ENCODE measurements around the gene ARSI.

The ARSI gene

DNA sequence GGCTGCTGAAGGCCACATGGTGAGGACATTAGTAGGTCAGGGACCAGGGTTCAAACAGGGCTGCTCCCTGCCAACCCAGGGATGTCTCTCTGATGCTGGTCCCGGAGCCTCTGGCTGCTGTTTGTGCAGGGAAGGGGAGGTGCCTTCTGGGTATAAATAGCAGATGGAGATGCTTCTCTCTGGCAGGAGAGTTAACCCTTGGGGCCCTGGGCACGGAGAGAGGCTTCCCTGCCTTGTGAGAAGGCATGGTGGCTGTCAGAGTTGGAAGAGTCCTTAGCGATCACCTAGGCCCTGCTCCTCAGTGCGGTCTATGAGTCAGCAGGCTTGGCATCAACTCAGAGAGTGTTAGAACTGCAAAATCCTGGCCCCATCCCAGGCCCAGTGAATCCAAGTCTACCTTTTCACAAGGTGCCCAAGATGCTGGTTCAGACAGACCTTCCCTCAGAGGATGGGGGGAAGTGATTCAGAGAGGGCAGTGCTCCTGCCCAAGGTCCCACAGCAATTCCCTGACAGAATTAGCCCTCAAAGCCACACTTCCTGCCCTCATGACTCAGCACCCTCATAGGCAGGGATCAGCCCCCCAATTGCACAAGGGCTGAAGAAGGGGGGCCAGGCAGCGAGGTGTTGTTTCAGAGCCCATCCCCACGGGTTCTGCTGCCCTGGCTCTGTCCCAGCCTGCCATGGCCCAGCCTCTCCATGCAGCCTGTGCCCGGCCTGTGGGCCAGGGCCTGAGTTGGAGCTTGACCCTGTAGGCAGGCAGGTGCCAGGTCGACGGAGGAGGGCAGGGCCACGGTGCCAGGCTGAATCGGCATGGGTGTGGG lies 38.7 kb downstream of the ARSI start:
- TF ChIP-seq, protein P1, sequence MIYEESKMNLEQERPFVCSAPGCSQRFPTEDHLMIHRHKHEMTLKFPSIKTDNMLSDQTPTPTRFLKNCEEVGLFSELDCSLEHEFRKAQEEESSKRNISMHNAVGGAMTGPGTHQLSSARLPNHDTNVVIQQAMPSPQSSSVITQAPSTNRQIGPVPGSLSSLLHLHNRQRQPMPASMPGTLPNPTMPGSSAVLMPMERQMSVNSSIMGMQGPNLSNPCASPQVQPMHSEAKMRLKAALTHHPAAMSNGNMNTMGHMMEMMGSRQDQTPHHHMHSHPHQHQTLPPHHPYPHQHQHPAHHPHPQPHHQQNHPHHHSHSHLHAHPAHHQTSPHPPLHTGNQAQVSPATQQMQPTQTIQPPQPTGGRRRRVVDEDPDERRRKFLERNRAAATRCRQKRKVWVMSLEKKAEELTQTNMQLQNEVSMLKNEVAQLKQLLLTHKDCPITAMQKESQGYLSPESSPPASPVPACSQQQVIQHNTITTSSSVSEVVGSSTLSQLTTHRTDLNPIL (CRISPR knock-in tag; IDR thresholded peaks at IDR 0.05; ENCODE audit: low read depth) = no peak
- TF ChIP-seq TOX (CRISPR knock-in tag; IDR thresholded peaks at IDR 0.05; ENCODE audit: borderline replicate concordance) = no peak
- no peak for TF ChIP-seq ISL1 (CRISPR knock-in tag; IDR thresholded peaks at IDR 0.05)
- TF ChIP-seq ZNF8 (CRISPR knock-in tag; IDR thresholded peaks at IDR 0.05) = no peak
- TF ChIP-seq ZFP3 (CRISPR knock-in tag; IDR thresholded peaks at IDR 0.05) = no peak
- TF ChIP-seq CSDC2 (CRISPR knock-in tag; IDR thresholded peaks at IDR 0.05) = no peak
- no peak for TF ChIP-seq SNAI2 (CRISPR knock-in tag; IDR thresholded peaks at IDR 0.05)
- TF ChIP-seq, protein P2, sequence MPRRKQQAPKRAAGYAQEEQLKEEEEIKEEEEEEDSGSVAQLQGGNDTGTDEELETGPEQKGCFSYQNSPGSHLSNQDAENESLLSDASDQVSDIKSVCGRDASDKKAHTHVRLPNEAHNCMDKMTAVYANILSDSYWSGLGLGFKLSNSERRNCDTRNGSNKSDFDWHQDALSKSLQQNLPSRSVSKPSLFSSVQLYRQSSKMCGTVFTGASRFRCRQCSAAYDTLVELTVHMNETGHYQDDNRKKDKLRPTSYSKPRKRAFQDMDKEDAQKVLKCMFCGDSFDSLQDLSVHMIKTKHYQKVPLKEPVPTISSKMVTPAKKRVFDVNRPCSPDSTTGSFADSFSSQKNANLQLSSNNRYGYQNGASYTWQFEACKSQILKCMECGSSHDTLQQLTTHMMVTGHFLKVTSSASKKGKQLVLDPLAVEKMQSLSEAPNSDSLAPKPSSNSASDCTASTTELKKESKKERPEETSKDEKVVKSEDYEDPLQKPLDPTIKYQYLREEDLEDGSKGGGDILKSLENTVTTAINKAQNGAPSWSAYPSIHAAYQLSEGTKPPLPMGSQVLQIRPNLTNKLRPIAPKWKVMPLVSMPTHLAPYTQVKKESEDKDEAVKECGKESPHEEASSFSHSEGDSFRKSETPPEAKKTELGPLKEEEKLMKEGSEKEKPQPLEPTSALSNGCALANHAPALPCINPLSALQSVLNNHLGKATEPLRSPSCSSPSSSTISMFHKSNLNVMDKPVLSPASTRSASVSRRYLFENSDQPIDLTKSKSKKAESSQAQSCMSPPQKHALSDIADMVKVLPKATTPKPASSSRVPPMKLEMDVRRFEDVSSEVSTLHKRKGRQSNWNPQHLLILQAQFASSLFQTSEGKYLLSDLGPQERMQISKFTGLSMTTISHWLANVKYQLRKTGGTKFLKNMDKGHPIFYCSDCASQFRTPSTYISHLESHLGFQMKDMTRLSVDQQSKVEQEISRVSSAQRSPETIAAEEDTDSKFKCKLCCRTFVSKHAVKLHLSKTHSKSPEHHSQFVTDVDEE (CRISPR knock-in tag; IDR thresholded peaks at IDR 0.05) = no peak
- TF ChIP-seq ARNTL (CRISPR knock-in tag; IDR thresholded peaks at IDR 0.05; ENCODE audit: borderline replicate concordance, low read depth) = no peak
- no peak for TF ChIP-seq PPARA (CRISPR knock-in tag; IDR thresholded peaks at IDR 0.05; ENCODE audit: borderline replicate concordance)
- TF ChIP-seq ZNF565 (CRISPR knock-in tag; conservative IDR thresholded peaks at IDR 0.05; ENCODE audit: low read depth) = no peak
- TF ChIP-seq TCF4 (CRISPR knock-in tag; IDR thresholded peaks at IDR 0.05; ENCODE audit: borderline replicate concordance) = no peak
- TF ChIP-seq OSR1 (CRISPR knock-in tag; IDR thresholded peaks at IDR 0.05) = no peak
- peak; percentile 96 for ATAC-seq

DNA sequence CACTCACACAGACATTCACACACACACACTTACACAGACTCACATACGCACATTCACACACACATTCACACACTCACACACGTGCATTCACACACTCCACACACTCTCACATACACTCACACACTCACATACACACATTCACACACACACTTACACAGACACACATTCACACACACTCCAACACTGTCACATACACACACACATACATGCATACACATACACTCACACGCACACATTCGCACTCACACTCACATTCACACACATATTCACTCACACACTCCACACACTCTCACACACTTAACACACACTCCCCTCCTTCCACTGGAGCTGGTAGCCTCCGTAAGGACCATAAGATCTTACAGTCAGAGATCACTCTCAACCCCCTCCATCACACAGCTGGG lies 39.3 kb downstream of the ARSI start:
- TF ChIP-seq ZFP30 (CRISPR knock-in tag; IDR thresholded peaks at IDR 0.05) = no peak
- TF ChIP-seq, protein P3, sequence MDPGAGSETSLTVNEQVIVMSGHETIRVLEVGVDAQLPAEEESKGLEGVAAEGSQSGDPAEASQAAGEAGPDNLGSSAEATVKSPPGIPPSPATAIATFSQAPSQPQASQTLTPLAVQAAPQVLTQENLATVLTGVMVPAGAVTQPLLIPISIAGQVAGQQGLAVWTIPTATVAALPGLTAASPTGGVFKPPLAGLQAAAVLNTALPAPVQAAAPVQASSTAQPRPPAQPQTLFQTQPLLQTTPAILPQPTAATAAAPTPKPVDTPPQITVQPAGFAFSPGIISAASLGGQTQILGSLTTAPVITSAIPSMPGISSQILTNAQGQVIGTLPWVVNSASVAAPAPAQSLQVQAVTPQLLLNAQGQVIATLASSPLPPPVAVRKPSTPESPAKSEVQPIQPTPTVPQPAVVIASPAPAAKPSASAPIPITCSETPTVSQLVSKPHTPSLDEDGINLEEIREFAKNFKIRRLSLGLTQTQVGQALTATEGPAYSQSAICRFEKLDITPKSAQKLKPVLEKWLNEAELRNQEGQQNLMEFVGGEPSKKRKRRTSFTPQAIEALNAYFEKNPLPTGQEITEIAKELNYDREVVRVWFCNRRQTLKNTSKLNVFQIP (CRISPR knock-in tag; IDR thresholded peaks at IDR 0.05; ENCODE audit: borderline replicate concordance, low read depth) = no peak
- no peak for TF ChIP-seq OSR1 (CRISPR knock-in tag; IDR thresholded peaks at IDR 0.05)
- peak; percentile 44 for ATAC-seq

DNA sequence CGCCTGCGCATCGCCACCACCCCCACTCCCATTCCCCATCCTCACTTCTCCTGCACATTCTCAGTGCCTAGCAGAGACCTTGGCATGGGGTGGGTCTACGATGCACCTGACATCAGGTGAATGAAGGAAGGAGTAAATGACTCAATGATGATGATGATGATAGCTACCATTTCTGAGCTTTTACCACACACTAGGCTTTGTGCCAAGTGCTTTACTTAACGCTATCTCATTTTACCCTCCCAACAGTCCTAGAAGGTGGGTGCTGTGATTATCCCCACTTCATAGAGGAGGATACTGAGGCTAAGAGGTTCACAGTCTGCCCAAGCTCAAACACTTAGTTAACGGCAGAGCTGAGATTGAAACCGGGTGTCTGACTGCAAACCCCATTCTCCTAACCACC lies 40.2 kb downstream of the ARSI start:
- ATAC-seq = no peak
- TF ChIP-seq OSR1 (CRISPR knock-in tag; IDR thresholded peaks at IDR 0.05) (no peak), ZNF70 (CRISPR knock-in tag; IDR thresholded peaks at IDR 0.05) (no peak), GLIS3 (CRISPR knock-in tag; IDR thresholded peaks at IDR 0.05) (no peak), TCF4 (CRISPR knock-in tag; IDR thresholded peaks at IDR 0.05; ENCODE audit: borderline replicate concordance) (no peak), ISL1 (CRISPR knock-in tag; IDR thresholded peaks at IDR 0.05) (no peak), ARNTL (CRISPR knock-in tag; IDR thresholded peaks at IDR 0.05; ENCODE audit: borderline replicate concordance, low read depth) (no peak), ZFP3 (CRISPR knock-in tag; IDR thresholded peaks at IDR 0.05) (no peak), CSDC2 (CRISPR knock-in tag; IDR thresholded peaks at IDR 0.05) (no peak), SNAI2 (CRISPR knock-in tag; IDR thresholded peaks at IDR 0.05) (no peak), ZC3H10 (CRISPR knock-in tag; IDR thresholded peaks at IDR 0.05) (no peak), ZNF565 (CRISPR knock-in tag; conservative IDR thresholded peaks at IDR 0.05; ENCODE audit: low read depth) (no peak)
- TF ChIP-seq, protein P4, sequence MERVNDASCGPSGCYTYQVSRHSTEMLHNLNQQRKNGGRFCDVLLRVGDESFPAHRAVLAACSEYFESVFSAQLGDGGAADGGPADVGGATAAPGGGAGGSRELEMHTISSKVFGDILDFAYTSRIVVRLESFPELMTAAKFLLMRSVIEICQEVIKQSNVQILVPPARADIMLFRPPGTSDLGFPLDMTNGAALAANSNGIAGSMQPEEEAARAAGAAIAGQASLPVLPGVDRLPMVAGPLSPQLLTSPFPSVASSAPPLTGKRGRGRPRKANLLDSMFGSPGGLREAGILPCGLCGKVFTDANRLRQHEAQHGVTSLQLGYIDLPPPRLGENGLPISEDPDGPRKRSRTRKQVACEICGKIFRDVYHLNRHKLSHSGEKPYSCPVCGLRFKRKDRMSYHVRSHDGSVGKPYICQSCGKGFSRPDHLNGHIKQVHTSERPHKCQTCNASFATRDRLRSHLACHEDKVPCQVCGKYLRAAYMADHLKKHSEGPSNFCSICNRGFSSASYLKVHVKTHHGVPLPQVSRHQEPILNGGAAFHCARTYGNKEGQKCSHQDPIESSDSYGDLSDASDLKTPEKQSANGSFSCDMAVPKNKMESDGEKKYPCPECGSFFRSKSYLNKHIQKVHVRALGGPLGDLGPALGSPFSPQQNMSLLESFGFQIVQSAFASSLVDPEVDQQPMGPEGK (CRISPR knock-in tag; IDR thresholded peaks at IDR 0.05; ENCODE audit: borderline replicate concordance) = no peak
- TF ChIP-seq, protein P3 (CRISPR knock-in tag; IDR thresholded peaks at IDR 0.05; ENCODE audit: borderline replicate concordance, low read depth) = no peak
